Measurements from ENCODE around the gene PPOX.
A peak's percentile ranks its signal among the peaks of the same experiment; 100 is the strongest.

The PPOX gene

GRCh38 chr1:161171696-161172095, 5.5 kb downstream of the PPOX start:
- Histone ChIP-seq H3K9me3 (ENCODE audit: control insufficient read depth, low read length) (no peaks in the 10 kb centered on the region), H3K4me1 (ENCODE audit: control insufficient read depth, insufficient read depth, low read length) (peaks cover 13% of the 10 kb centered on the region), H3K36me3 (ENCODE audit: control insufficient read depth, insufficient read depth, low read length) (peaks cover 11% of the 10 kb centered on the region), H3K9ac (ENCODE audit: low read length) (no peak overlapping the region), H3K4me3 (ENCODE audit: low read length) (no peak overlapping the region), H3K27me3 (ENCODE audit: control insufficient read depth, insufficient read depth, low read length) (no peaks in the 10 kb centered on the region)

- no peak overlapping the region for H3K9ac ChIP-seq (ENCODE audit: low read length)
- H3K4me1 ChIP-seq (ENCODE audit: control insufficient read depth, insufficient read depth, low read length), result peaks cover 7% of the 10 kb centered on the region
- no peaks in the 10 kb centered on the region for H3K27me3 ChIP-seq (ENCODE audit: control insufficient read depth, insufficient read depth, low read length)
- H3K4me3 ChIP-seq (ENCODE audit: low read length), result no peak overlapping the region
- H3K36me3 ChIP-seq (ENCODE audit: control insufficient read depth, insufficient read depth, low read length), result peaks cover 11% of the 10 kb centered on the region
- no peaks in the 10 kb centered on the region for H3K9me3 ChIP-seq (ENCODE audit: control insufficient read depth, low read length)
Observed at GRCh38 chr1:161172349-161172748, 6.1 kb downstream of the PPOX start.

GRCh38 chr1:161172776-161173376, 6.7 kb downstream of the PPOX start:
- Histone ChIP-seq H3K27me3 (ENCODE audit: control insufficient read depth, insufficient read depth, low read length) (no peaks in the 10 kb centered on the region), H3K9me3 (ENCODE audit: control insufficient read depth, low read length) (no peaks in the 10 kb centered on the region), H3K9ac (ENCODE audit: low read length) (no peak overlapping the region), H3K36me3 (ENCODE audit: control insufficient read depth, insufficient read depth, low read length) (peaks cover 11% of the 10 kb centered on the region), H3K4me1 (ENCODE audit: control insufficient read depth, insufficient read depth, low read length) (peaks cover 7% of the 10 kb centered on the region), H3K4me3 (ENCODE audit: low read length) (no peak overlapping the region)

GRCh38 chr1:161173711-161174110, 7.5 kb downstream of the PPOX start:
- no peaks in the 10 kb centered on the region for H3K9me3 ChIP-seq (ENCODE audit: control insufficient read depth, low read length)
- peaks cover 11% of the 10 kb centered on the region for H3K36me3 ChIP-seq (ENCODE audit: control insufficient read depth, insufficient read depth, low read length)
- peaks cover 12% of the 10 kb centered on the region for H3K4me1 ChIP-seq (ENCODE audit: control insufficient read depth, insufficient read depth, low read length)

GRCh38 chr1:161174911-161175310, 8.7 kb downstream of the PPOX start:
- Histone ChIP-seq H3K4me1 (ENCODE audit: control insufficient read depth, insufficient read depth, low read length) (peaks cover 12% of the 10 kb centered on the region), H3K9me3 (ENCODE audit: control insufficient read depth, low read length) (no peaks in the 10 kb centered on the region), H3K36me3 (ENCODE audit: control insufficient read depth, insufficient read depth, low read length) (peaks cover 11% of the 10 kb centered on the region), H3K9ac (ENCODE audit: low read length) (no peak overlapping the region), H3K4me3 (ENCODE audit: low read length) (no peak overlapping the region), H3K27me3 (ENCODE audit: control insufficient read depth, insufficient read depth, low read length) (no peaks in the 10 kb centered on the region)

More at GRCh38 chr1:161173711-161174110, 7.5 kb downstream of the PPOX start:
- Histone ChIP-seq H3K4me3 (ENCODE audit: low read length) (no peak overlapping the region), H3K27me3 (ENCODE audit: control insufficient read depth, insufficient read depth, low read length) (no peaks in the 10 kb centered on the region), H3K9ac (ENCODE audit: low read length) (no peak overlapping the region)

- Histone ChIP-seq H3K9ac (ENCODE audit: low read length) (peak overlapping the region; percentile 85), H3K27me3 (ENCODE audit: control insufficient read depth, insufficient read depth, low read length) (no peaks in the 10 kb centered on the region), H3K36me3 (ENCODE audit: control insufficient read depth, insufficient read depth, low read length) (peaks cover 4% of the 10 kb centered on the region), H3K4me3 (ENCODE audit: low read length) (no peak overlapping the region), H3K9me3 (ENCODE audit: control insufficient read depth, low read length) (no peaks in the 10 kb centered on the region), H3K4me1 (ENCODE audit: control insufficient read depth, insufficient read depth, low read length) (peaks cover 12% of the 10 kb centered on the region)
Observed at GRCh38 chr1:161175771-161176453, 9.7 kb downstream of the PPOX start.

GRCh38 chr1:161176468-161177111, 10.4 kb downstream of the PPOX start:
- Histone ChIP-seq H3K4me3 (ENCODE audit: low read length) (peak overlapping the region; percentile 72), H3K4me1 (ENCODE audit: control insufficient read depth, insufficient read depth, low read length) (peaks cover 12% of the 10 kb centered on the region), H3K27me3 (ENCODE audit: control insufficient read depth, insufficient read depth, low read length) (no peaks in the 10 kb centered on the region)

GRCh38 chr1:161177112-161177935, 11.1 kb downstream of the PPOX start, which contains the start of gene B4GALT3:
Gene B4GALT3, minus strand, starts transcription at chr1:161177507. Its CDS starts 1,447 bp downstream, at chr1:161176060.
- peaks cover 12% of the 10 kb centered on the region for H3K4me1 ChIP-seq (ENCODE audit: control insufficient read depth, insufficient read depth, low read length)

More at GRCh38 chr1:161176468-161177111, 10.4 kb downstream of the PPOX start:
- Histone ChIP-seq H3K9me3 (ENCODE audit: control insufficient read depth, low read length) (no peaks in the 10 kb centered on the region), H3K36me3 (ENCODE audit: control insufficient read depth, insufficient read depth, low read length) (peaks cover 4% of the 10 kb centered on the region), H3K9ac (ENCODE audit: low read length) (peak overlapping the region; percentile 85)

GRCh38 chr1:161177936-161178244, 11.7 kb downstream of the PPOX start:
- H3K4me3 ChIP-seq (ENCODE audit: low read length), result peak overlapping the region; percentile 72
- peak overlapping the region; percentile 85 for H3K9ac ChIP-seq (ENCODE audit: low read length)

More at GRCh38 chr1:161177112-161177935, 11.1 kb downstream of the PPOX start, which contains the start of gene B4GALT3:
- H3K27me3 ChIP-seq (ENCODE audit: control insufficient read depth, insufficient read depth, low read length), result no peaks in the 10 kb centered on the region
- H3K9me3 ChIP-seq (ENCODE audit: control insufficient read depth, low read length), result no peaks in the 10 kb centered on the region
- peak within 1 kb of the TSS; percentile 72 for H3K4me3 ChIP-seq (ENCODE audit: low read length)
- peaks cover 4% of the 10 kb centered on the region for H3K36me3 ChIP-seq (ENCODE audit: control insufficient read depth, insufficient read depth, low read length)
- H3K9ac ChIP-seq (ENCODE audit: low read length), result peak within 1 kb of the TSS; percentile 85

GRCh38 chr1:161179698-161180097, 13.5 kb downstream of the PPOX start:
- Histone ChIP-seq H3K9ac (ENCODE audit: low read length) (no peak overlapping the region), H3K27me3 (ENCODE audit: control insufficient read depth, insufficient read depth, low read length) (no peaks in the 10 kb centered on the region), H3K9me3 (ENCODE audit: control insufficient read depth, low read length) (no peaks in the 10 kb centered on the region), H3K4me3 (ENCODE audit: low read length) (no peak overlapping the region), H3K4me1 (ENCODE audit: control insufficient read depth, insufficient read depth, low read length) (peaks cover 12% of the 10 kb centered on the region), H3K36me3 (ENCODE audit: control insufficient read depth, insufficient read depth, low read length) (no peaks in the 10 kb centered on the region)

More at GRCh38 chr1:161177936-161178244, 11.7 kb downstream of the PPOX start:
- peaks cover 12% of the 10 kb centered on the region for H3K4me1 ChIP-seq (ENCODE audit: control insufficient read depth, insufficient read depth, low read length)
- no peaks in the 10 kb centered on the region for H3K27me3 ChIP-seq (ENCODE audit: control insufficient read depth, insufficient read depth, low read length)
- H3K9me3 ChIP-seq (ENCODE audit: control insufficient read depth, low read length), result no peaks in the 10 kb centered on the region
- H3K36me3 ChIP-seq (ENCODE audit: control insufficient read depth, insufficient read depth, low read length), result peaks cover 4% of the 10 kb centered on the region

GRCh38 chr1:161180639-161181038, 14.4 kb downstream of the PPOX start:
- Histone ChIP-seq H3K9ac (ENCODE audit: low read length) (no peak overlapping the region), H3K4me3 (ENCODE audit: low read length) (no peak overlapping the region), H3K27me3 (ENCODE audit: control insufficient read depth, insufficient read depth, low read length) (no peaks in the 10 kb centered on the region), H3K9me3 (ENCODE audit: control insufficient read depth, low read length) (no peaks in the 10 kb centered on the region), H3K36me3 (ENCODE audit: control insufficient read depth, insufficient read depth, low read length) (no peaks in the 10 kb centered on the region), H3K4me1 (ENCODE audit: control insufficient read depth, insufficient read depth, low read length) (peaks cover 14% of the 10 kb centered on the region)

Measured in mucosa of stomach (tissue), 1 donor.